Iris pigment epithelial cell (primary cell): ENCODE results near the gene CTSL.

Experiments used
- DNase-seq: peaks from one replicate; pipeline ENCODE4 v3.0.0-alpha.2; 2011; ENCODE audit warnings: low read depth

Gene CTSL

GRCh38 chr9:87725900-87726709 is at the start of gene CTSL:
Gene CTSL, plus strand, starts transcription at chr9:87726119. Its CDS starts 1,485 bp downstream, at chr9:87727604.
- peak; percentile 77 for DNase-seq

- DNase-seq: peak; percentile 20
Measured at GRCh38 chr9:87676976-87677775, 48.7 kb upstream of the CTSL start.

GRCh38 chr9:87677776-87678587 is 47.9 kb upstream of the CTSL start:
- DNase-seq: no peak

GRCh38 chr9:87678650-87679355 is 47.1 kb upstream of the CTSL start:
- DNase-seq: peak; percentile 71

- DNase-seq: no peak
Measured at GRCh38 chr9:87681271-87682061, 44.5 kb upstream of the CTSL start.

DNA sequence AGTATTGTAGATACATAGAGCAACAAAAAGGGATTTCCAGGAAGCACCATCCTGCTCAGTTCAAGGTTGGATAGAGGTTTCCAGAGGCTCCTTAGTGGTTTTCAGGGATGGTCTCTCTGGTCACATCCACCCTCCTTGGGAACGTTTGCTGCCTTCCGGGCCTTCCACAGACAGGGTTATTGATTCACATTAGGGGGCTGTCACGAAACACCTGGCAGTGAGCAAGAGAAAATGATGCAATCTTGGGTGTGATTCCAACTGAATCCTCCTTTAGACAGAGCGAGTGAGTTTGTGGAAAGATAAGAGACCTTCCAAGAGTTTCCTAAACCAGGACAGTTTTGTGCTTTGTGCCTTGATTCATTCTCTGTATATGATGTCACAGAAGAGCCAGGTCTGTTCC is 43.8 kb upstream of the CTSL start:
- DNase-seq: no peak

- DNase-seq: no peak
Measured at GRCh38 chr9:87682618-87683017, 43.3 kb upstream of the CTSL start.

DNA sequence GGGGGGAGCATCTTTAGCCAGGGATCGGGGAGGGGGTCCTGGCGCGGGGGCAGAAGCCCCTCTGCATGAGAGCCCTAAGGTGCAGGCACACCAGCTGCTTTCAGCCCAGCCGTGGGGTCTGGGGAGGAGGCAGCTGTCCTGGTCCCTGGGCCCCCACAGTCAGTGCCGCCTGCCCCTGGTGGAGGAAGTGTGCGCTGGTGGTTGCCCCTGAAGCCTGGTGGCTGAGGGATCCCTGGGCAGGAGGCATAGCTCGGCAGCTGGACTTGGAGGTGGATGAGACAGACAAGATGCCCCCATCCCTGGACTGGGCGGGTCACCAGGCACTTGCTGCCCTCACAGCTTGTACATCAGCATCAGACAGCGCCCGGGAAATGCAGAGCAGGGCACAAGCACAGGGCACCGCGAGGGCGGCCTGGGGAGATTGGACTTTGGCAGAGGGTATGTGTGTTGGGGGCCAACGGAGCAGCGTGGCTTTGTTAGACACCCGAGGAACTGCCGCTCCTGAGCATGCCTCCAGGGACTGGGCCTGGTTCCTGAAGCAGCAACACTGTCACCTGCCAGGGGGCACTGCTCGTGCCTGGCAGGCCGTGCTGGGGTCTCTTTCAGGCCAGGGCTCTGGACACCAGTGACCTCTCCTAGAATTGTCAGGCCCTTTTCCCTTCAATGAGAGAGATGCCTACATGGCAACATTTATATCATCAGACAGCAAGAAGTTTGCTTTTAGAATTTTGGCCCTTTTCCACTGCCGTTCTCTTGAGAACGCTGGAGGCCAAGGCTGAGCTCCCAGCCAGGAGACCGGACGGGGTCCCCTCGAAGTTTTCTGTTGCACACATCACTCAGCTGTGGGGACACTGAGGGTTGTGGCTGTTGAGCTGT is 41.9 kb upstream of the CTSL start:
- DNase-seq: no peak

- DNase-seq: peak; percentile 28
Measured at GRCh38 chr9:87684627-87685219, 41.2 kb upstream of the CTSL start.

DNA sequence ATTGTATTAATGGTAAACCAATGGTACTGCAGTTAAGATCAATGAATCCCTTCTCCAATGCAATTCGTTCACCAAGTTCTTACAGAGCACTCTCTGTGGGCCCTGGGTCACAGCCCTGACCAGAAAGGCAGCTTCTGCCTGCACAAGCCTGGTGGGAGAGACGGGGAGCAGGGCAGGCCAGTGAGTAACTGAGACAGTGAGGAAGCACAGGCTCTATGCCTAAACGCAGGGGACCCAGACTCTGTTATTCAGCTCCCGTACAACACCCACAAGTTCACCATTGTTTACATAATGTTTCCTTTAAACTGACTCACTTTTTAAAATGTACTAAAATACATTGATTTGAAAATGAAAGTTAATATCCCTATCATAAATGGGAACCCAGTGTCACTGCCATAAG is 40.5 kb upstream of the CTSL start:
- DNase-seq: peak; percentile 69

DNA sequence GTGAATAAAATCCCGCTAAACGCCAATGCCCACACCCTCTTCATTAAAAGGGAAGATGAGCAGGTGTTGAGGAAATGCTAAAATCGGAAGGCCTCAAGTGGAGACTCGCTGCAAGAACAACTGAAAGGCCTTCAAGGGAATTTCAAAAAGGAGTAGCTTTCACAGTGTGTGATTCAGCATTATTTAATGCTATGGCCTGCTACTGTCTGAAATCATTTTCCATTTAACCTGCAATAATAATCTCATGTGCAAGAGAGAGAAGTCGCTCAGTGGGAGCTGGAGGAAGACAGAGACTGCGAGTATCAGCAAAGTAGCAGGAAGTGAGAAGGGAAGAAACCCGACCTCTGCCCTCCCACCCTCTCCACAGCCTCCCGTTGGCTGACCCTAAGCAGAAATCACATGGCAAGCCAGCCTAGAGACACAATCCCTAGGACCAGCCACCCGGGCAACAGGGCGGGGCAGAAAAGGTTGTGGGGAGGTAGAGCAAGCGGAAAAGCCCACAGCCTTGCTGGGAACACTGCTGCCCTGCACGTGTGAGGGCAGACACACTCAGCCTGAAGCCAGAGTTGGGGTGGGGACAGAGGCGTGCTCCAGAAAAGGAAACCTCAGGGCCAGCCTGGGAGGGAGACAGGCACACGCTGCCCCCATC is 39.9 kb upstream of the CTSL start:
- peak; percentile 49 for DNase-seq

DNA sequence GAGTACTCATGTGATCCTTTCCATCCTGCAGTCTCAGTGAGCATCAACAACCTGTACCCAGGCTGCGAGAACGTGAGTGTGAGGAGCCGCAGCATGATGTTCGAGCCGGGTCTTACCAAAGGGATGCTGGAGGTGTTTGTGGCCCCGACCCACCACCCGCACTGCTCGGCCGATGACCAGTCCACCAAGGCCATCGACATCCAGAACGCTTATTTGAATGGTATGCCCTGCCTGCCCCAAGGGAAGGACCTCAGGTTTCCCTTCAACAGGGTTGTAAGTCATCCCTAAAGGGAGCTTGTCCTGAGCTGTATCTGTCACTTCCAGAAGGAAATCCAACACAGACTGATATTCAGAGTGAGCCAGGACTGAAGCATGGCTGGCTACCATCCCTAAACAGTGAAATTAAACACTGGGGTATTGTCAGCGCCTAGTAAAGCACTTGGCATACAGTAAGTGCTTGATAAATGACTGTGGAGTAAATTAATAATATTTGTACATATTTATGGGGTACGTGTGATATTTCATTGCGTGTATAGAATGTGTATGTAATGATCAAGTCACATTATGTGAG is 39.3 kb upstream of the CTSL start:
- DNase-seq: no peak

DNA sequence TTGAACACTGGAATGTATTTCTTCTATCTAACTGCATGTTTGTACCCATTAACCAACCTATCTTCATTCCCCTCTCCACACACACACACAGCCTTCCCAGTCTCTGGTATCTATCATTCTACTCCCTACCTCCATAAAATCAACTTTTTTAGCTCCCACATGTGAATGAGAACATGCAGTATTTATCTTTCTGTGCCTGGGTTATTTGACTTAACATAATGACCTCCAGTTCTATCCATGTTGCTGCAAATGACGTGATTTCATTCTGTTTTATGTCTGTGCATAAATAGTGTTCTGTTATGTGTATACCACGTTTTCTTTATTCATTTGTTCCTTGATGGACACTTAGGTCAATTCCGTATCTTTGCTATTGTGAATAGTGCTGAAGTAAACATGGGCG is 38.7 kb upstream of the CTSL start:
- no peak for DNase-seq

GRCh38 chr9:87694236-87694755 is 31.6 kb upstream of the CTSL start:
- DNase-seq: no peak

- no peak for DNase-seq
Measured at GRCh38 chr9:87695523-87695922, 30.4 kb upstream of the CTSL start.

DNA sequence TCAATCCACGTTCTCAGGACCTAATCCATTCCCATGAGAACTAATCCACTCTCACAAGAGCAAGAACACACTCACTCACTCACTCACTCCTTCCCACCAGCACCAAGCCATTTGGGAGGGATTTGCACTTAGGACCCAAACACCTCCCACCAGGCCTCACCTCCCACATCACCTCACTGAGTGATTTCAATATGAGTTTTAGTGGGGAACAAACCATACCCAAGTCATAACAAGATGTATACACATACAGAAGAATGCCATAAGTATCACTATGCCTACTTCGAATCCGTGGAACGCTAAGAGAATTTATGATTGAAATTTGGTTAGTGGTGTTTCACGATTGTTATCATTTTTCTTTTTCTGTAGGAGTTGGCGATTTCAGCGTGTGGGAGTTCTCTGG is 29.3 kb upstream of the CTSL start:
- no peak for DNase-seq

DNA sequence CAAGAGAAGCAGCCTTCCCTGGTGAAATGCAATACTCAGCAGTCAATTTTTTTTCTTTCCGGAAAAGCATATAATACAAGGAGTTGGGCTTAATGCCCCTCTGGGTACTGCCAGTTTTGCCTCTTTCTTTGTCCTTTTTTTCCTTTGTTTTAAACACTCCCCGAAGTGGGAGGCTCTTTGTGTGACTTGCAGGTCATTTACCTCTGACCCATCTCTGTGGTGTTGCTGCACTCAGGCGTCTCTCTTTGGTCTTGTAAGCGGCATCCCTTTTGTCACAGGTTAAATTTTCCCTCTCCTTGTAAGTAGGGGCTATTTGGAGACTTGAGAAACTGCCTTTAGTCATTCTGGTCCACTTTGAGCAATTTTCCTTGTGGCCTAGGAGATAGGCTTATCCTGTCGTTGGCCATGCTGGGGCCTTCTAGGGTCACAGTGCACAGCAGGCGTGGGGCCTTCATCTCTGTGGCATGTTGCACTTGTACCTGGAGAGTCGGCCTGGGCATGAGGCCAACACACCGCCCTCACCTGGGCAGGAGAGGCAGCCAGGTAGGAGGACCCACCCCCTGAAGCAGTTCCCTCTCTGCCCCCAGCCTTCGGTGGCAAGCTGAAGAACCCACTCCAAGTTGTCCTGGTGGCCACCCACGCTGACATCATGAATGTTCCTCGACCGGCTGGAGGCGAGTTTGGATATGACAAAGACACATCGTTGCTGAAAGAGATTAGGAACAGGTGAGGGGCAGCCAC is 27.7 kb upstream of the CTSL start:
- no peak for DNase-seq

DNA sequence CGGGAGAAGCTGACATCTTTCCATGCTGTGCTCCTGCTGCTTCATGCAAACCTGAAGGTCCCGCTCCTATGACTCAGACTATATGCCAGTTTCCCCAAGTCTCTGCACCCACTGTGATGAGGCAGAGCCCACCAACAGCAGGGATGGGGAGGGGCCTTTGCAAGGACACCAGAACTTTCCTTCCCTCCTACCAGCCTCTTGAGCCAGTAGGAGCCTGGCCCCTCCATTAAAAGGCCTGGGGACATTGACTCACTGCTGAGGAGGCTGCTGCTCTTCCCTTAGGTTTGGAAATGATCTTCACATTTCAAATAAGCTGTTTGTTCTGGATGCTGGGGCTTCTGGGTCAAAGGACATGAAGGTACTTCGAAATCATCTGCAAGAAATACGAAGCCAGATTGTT is 26.1 kb upstream of the CTSL start:
- DNase-seq: no peak
